H9 (cell line): ENCODE measurements around the gene ARID1B. TPM values are rescaled to one million over a fixed set of nuclear protein-coding genes. Genes with fewer than 3 reads are reported as not detected.

Experiments
- DNase-seq: peaks from one replicate; pipeline ENCODE4 v3.0.0-alpha.2; 2017
- H2AFZ ChIP-seq: one replicate; pipeline ENCODE4 v1.6.1; 2013; ENCODE audit warnings: mild to moderate bottlenecking, low read length, control low read depth, moderate library complexity
- H2AK5ac ChIP-seq: 2 replicates; pipeline ENCODE4 v1.6.1; 2013; ENCODE audit warnings: low read length, control low read depth, mixed read lengths; ENCODE audit not compliant: insufficient read length
- H2BK120ac ChIP-seq: one replicate; pipeline ENCODE4 v1.6.1; 2013; ENCODE audit warnings: low read depth, mild to moderate bottlenecking, low read length, control low read depth, inconsistent platforms; ENCODE audit not compliant: poor library complexity, severe bottlenecking
- H2BK12ac ChIP-seq: 2 replicates; pipeline ENCODE4 v1.6.1; 2013; ENCODE audit warnings: low read length, control low read depth, mixed read lengths, low read depth; ENCODE audit not compliant: insufficient read length
- H2BK15ac ChIP-seq: 2 replicates; pipeline ENCODE4 v1.6.1; 2013; ENCODE audit warnings: low read depth, low read length, control low read depth
- H2BK20ac ChIP-seq: one replicate; pipeline ENCODE4 v1.6.1; 2013; ENCODE audit warnings: low read depth, mild to moderate bottlenecking, low read length, control low read depth, inconsistent platforms; ENCODE audit not compliant: poor library complexity, severe bottlenecking
- H2BK5ac ChIP-seq: 2 replicates; pipeline ENCODE4 v1.6.1; 2013; ENCODE audit warnings: low read length, control low read depth, mixed read lengths; ENCODE audit not compliant: insufficient read length
- H3K14ac ChIP-seq: 2 replicates; pipeline ENCODE4 v1.6.1; 2013; ENCODE audit warnings: low read length, control low read depth; ENCODE audit not compliant: insufficient read depth
- H3K18ac ChIP-seq: 2 replicates; pipeline ENCODE4 v1.6.1; 2013; ENCODE audit warnings: low read depth, mild to moderate bottlenecking, mixed read lengths, low read length, control low read depth; ENCODE audit not compliant: insufficient read length
- H3K23ac ChIP-seq: 2 replicates; pipeline ENCODE4 v1.6.1; 2013; ENCODE audit warnings: low read length, control low read depth, mixed read lengths, low read depth; ENCODE audit not compliant: insufficient read length
- H3K23me2 ChIP-seq: 2 replicates; pipeline ENCODE4 v1.6.1; 2013; ENCODE audit warnings: low read depth, mild to moderate bottlenecking, mixed read lengths, low read length, control low read depth; ENCODE audit not compliant: insufficient read length, poor library complexity, severe bottlenecking
- H3K27ac ChIP-seq: 2 replicates; pipeline ENCODE4 v1.5.1; 2013; ENCODE audit warnings: low read length, control low read depth, mixed read lengths, low read depth; ENCODE audit not compliant: insufficient read length
- H3K27me3 ChIP-seq: 2 replicates; pipeline ENCODE4 v1.6.1; 2013; ENCODE audit warnings: low read length, control low read depth, inconsistent platforms; ENCODE audit not compliant: insufficient read depth
- H3K4ac ChIP-seq: 2 replicates; pipeline ENCODE4 v1.6.1; 2013; ENCODE audit warnings: low read depth, mild to moderate bottlenecking, control low read depth, inconsistent platforms, low read length, moderate library complexity
- H3K4me1 ChIP-seq: 2 replicates; pipeline ENCODE4 v1.6.1; 2013; ENCODE audit warnings: low read length, control low read depth, inconsistent platforms; ENCODE audit not compliant: insufficient read depth
- H3K4me2 ChIP-seq: 2 replicates; pipeline ENCODE4 v1.6.1; 2013; ENCODE audit warnings: low read length, control low read depth, mixed read lengths; ENCODE audit not compliant: insufficient read length, insufficient read depth
- H3K56ac ChIP-seq: 2 replicates; pipeline ENCODE4 v1.6.1; 2013; ENCODE audit warnings: low read depth, mild to moderate bottlenecking, mixed read lengths, low read length, control low read depth; ENCODE audit not compliant: insufficient read length
- H3K79me1 ChIP-seq: 2 replicates; pipeline ENCODE4 v1.6.1; 2013; ENCODE audit warnings: low read depth, mild to moderate bottlenecking, moderate library complexity, low read length, control low read depth, inconsistent platforms; ENCODE audit not compliant: insufficient read depth, poor library complexity, severe bottlenecking
- H3K79me2 ChIP-seq: 2 replicates; pipeline ENCODE4 v1.6.1; 2013; ENCODE audit warnings: low read length, control low read depth, inconsistent platforms; ENCODE audit not compliant: insufficient read depth
- H3K9ac ChIP-seq: 2 replicates; pipeline ENCODE4 v1.6.1; 2013; ENCODE audit warnings: low read length, control low read depth, mixed read lengths; ENCODE audit not compliant: insufficient read length; ENCODE audit errors: extremely low read depth
- H3K9me3 ChIP-seq: one replicate; pipeline ENCODE4 v1.6.1; 2013; ENCODE audit warnings: low read depth, low read length, inconsistent platforms; ENCODE audit not compliant: control insufficient read depth
- H3T11ph ChIP-seq: one replicate; pipeline ENCODE4 v1.6.1; 2013; ENCODE audit warnings: mild to moderate bottlenecking, low read length, control low read depth, inconsistent platforms
- H4K20me1 ChIP-seq: one replicate; pipeline ENCODE4 v1.6.1; 2013; ENCODE audit not compliant: control insufficient read depth, insufficient read length, insufficient read depth
- H4K5ac ChIP-seq: 2 replicates; pipeline ENCODE4 v1.6.1; 2013; ENCODE audit warnings: low read depth, mild to moderate bottlenecking, mixed read lengths, low read length, control low read depth; ENCODE audit not compliant: insufficient read length
- H4K8ac ChIP-seq: replicated peaks from 2 replicates; pipeline ENCODE4 v1.6.1; 2013; ENCODE audit warnings: low read length, control low read depth, mixed read lengths, low read depth; ENCODE audit not compliant: insufficient read length
- H4K91ac ChIP-seq: 2 replicates; pipeline ENCODE4 v1.6.1; 2013; ENCODE audit warnings: low read depth, mild to moderate bottlenecking, moderate library complexity, mixed read lengths, low read length, control low read depth; ENCODE audit not compliant: insufficient read length
- H3K27ac Mint-ChIP-seq, 3 experiments: 2 replicates in 2 of 3; 3 replicates in 1 of 3; pipeline ENCODE4 v1.8.0; 2020 to 2021; ENCODE audit warnings: mixed read lengths in 3 of 3, mild to moderate bottlenecking in 1 of 3, moderate library complexity in 1 of 3
- H3K27me3 Mint-ChIP-seq: 2 replicates; pipeline ENCODE4 v1.8.0; 2021; ENCODE audit warnings: low read depth, mild to moderate bottlenecking, moderate library complexity, mixed read lengths
- H3K36me3 Mint-ChIP-seq, 3 experiments: 2 replicates in 2 of 3; 3 replicates in 1 of 3; pipeline ENCODE4 v1.8.0; 2020 to 2021; ENCODE audit warnings: low read depth in 3 of 3, mixed read lengths in 3 of 3; ENCODE audit not compliant: insufficient read depth in 1 of 3
- H3K4me1 Mint-ChIP-seq, 2 experiments: 2 replicates each; pipeline ENCODE4 v1.8.0; 2020; ENCODE audit warnings: mixed read lengths in 2 of 2
- H3K4me3 Mint-ChIP-seq, 2 experiments: 2 replicates in 1 of 2; 3 replicates in 1 of 2; pipeline ENCODE4 v1.8.0; 2020 to 2021; ENCODE audit warnings: mild to moderate bottlenecking in 2 of 2, mixed read lengths in 2 of 2, moderate library complexity in 1 of 2
- H3K9me3 Mint-ChIP-seq, 2 experiments: 2 replicates in 1 of 2; 3 replicates in 1 of 2; pipeline ENCODE4 v1.8.0; 2020; ENCODE audit warnings: mild to moderate bottlenecking in 2 of 2, mixed read lengths in 2 of 2, moderate library complexity in 1 of 2
- CTCF ChIP-seq: fragments of 200-600 bp; sonication (generic); conservative IDR thresholded peaks from 3 replicates; pipeline ENCODE4 v1.8.0; 2021; ENCODE audit warnings: antibody characterized with exemption, mild to moderate bottlenecking
- WGBS: extraction: QIAGEN DNeasy Blood & Tissue Kit; methylation state at CpG from one replicate; pipeline ENCODE4 v1.1.7; 2013; ENCODE audit warnings: missing lambda C conversion rate, low lambda C conversion rate, mixed read lengths; ENCODE audit not compliant: insufficient read length; ENCODE audit errors: extremely low coverage; 5-methylcytosine and 5-hydroxymethylcytosine counted together
- total RNA-seq: library from RNA; stranded (reverse); gene quantifications from 2 replicates; pipeline ENCODE4 v1.2.1, GENCODE V29; 2021

The ARID1B gene
- total RNA-seq, 1 experiment from 2014 or later: 88.2 TPM

GRCh38 chr6:157227202-157228166 lies 450.3 kb downstream of the ARID1B start:
- Mint-ChIP-seq H3K27me3 (peaks cover 13% of the 10 kb centered on the region), H3K4me3 (peak overlapping the region in 1 of 2 experiments; percentile 35; a peak in 1 of 5 replicates)
- H2BK120ac ChIP-seq: no peak overlapping the region

More at GRCh38 chr6:157227202-157228166, 450.3 kb downstream of the ARID1B start:
- Histone ChIP-seq H4K91ac (no peak overlapping the region), H3K79me1 (no peaks in the 10 kb centered on the region), H2BK20ac (no peak overlapping the region), H2BK15ac (no peak overlapping the region), H3K18ac (no peak overlapping the region), H4K8ac (no peak overlapping the region), H3K27ac (no peak overlapping the region), H3K23me2 (no peaks in the 10 kb centered on the region), H3K9me3 (no peaks in the 10 kb centered on the region), H3K9ac (no peak overlapping the region), H3K4ac (no peak overlapping the region), H2AFZ (no peak overlapping the region), H3K27me3 (no peaks in the 10 kb centered on the region), H4K5ac (no peak overlapping the region), H3K56ac (no peak overlapping the region), H4K20me1 (no peaks in the 10 kb centered on the region), H2BK12ac (no peak overlapping the region), H3K4me1 (no peaks in the 10 kb centered on the region; the same call in 1 of the 2 replicates), H3K79me2 (no peaks in the 10 kb centered on the region), H3K4me2 (no peak overlapping the region), H3K14ac (no peak overlapping the region), H2BK5ac (no peak overlapping the region), H3K23ac (no peak overlapping the region), H3T11ph (no peak overlapping the region), H2AK5ac (no peak overlapping the region)
- Mint-ChIP-seq H3K9me3 (no peaks in the 10 kb centered on the region; a peak in 3 of 5 replicates), H3K4me1 (peaks cover 17 to 27% of the 10 kb centered on the region in 2 experiments), H3K27ac (peak overlapping the region in 2 of 3 experiments; percentile 55 to 71; a peak in 2 of 7 replicates), H3K36me3 (no peaks in the 10 kb centered on the region)
- peak; percentile 62 for TF ChIP-seq CTCF
- DNase-seq: no peak
- WGBS: no CpG with 5 or more reads among the region's 36 CpGs
